DMS53 (cell line): Measurements from ENCODE around the gene SOX5.
A peak's percentile ranks its signal among the peaks of the same experiment; 100 is the strongest.
"Not testable (repeated sequence)": the region's sequence is repeated elsewhere in the genome, so short reads cannot be mapped to it uniquely, and the experiment has no call there.

ENCODE experiments used
- DNase-seq: peaks from one replicate; lab custom pipeline; 2025; lab: John Stamatoyannopoulos, UW

Gene SOX5

DNA sequence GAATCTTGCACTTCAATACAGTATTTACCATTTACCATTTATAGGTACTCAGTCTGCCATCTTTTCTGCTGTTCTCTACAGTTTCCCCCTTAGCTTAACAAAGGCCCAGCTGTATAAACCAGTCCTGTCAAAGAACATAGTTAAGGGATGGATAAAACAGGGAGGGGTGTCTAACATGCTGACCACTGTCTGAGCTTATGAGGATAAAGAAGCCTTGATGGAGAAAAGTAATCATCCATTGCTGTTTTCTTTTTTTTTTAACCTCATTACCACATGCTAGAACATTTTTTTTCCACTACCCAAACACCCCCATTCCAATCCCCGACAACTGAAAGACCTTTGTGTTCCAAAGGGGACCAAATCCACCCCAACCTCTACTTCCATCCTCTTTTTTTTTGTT, 39.9 kb downstream of the SOX5 start:
- DNase-seq, result no peak

DNA sequence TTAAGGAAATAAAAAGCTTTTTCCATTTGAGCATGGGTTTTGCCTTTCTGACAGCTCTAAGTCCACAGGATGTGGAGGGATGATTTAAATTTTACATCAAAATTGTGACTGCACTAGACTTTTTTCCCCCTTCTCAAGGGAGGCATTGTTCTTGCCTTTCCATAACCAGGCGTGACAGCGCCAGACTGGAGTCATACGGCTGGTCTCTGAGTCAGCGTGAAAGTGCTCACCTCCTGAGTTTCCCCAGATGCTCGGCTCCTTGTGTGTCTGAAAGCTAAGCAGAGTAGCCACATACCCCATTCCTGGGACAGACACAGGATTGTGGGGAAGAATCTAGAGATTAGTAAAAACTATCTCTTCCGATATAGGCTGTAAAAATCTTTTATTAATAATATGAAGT, 43.1 kb downstream of the SOX5 start:
- peak; percentile 63 for DNase-seq

GRCh38 chr12:23899434-23899833, 50.0 kb downstream of the SOX5 start:
- no peak for DNase-seq

GRCh38 chr12:23898121-23898520, 51.3 kb downstream of the SOX5 start:
- DNase-seq, result no peak

DNA sequence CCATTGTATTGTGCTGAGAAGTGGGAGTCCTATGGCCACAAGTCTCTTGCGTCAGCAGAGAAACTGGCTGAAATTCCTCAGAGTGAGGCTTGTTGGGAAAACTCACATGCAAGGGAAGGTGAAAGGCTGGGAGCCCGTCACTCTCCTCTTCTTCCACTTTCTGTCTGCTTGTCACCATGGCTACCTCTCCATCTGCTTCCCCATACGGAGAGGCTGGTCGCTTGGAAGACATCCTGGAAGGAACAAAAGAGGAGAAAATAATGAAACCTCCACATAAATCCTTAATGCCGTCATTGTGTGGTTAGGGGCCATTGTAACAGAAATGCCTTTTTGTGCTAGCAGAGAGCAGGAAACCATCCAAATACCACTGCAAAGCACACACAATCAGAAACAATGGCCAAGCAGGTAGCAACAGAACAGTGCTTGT, 53.7 kb downstream of the SOX5 start:
- peak; percentile 62 for DNase-seq

- no peak for DNase-seq
Observed at GRCh38 chr12:23893611-23894010, 55.9 kb downstream of the SOX5 start.

DNA sequence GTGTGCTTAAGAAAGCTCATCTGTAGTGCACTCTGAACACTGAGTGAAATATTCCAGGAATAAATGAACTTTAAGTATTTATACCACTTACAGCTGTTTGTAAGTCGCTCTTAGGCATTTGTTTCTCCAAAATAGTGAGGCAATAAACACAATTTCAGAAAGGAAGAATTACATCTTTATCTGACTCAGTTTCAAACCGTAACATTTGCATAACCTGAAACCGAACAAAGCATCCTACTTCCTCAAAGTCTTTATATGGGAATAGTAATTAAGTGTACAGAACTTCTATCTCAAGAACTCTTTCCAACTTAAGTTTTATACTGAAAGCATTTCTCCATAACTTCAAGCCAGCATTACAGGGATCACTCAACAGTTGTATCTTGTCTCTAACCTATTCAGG, 58.4 kb downstream of the SOX5 start:
- no peak for DNase-seq

- DNase-seq, result no peak
Observed at GRCh38 chr12:23889069-23889440, 60.4 kb downstream of the SOX5 start.

DNA sequence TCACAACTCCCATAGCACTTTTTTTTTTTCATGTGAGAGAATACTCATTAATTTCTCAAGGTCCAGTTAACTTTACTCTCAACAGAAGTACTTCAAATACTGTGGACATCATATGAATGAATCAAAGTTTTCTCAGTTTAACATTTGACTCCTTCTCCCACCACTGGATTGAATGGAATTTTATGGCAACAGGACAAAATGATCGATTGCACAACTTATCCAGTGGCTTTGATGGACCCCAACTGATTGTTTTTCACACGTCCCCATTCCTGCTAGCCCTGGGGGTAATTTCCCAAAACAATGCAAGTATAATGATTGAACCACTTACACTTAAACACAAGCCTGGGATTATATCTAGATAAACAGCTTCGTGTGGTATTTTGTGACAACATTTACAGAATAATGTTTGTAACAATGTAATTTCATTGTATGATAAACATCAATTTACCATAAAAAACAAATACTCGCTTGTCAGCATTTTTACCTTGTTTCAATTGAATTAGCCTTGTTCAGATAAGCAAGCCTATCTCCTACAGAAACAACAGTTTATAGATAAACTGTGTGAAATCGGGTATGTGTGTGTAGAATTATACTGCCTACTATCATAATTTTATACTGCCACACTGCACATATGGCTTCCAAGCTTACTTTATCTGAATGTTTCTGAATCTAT, 60.9 kb downstream of the SOX5 start:
- DNase-seq, result no peak

DNA sequence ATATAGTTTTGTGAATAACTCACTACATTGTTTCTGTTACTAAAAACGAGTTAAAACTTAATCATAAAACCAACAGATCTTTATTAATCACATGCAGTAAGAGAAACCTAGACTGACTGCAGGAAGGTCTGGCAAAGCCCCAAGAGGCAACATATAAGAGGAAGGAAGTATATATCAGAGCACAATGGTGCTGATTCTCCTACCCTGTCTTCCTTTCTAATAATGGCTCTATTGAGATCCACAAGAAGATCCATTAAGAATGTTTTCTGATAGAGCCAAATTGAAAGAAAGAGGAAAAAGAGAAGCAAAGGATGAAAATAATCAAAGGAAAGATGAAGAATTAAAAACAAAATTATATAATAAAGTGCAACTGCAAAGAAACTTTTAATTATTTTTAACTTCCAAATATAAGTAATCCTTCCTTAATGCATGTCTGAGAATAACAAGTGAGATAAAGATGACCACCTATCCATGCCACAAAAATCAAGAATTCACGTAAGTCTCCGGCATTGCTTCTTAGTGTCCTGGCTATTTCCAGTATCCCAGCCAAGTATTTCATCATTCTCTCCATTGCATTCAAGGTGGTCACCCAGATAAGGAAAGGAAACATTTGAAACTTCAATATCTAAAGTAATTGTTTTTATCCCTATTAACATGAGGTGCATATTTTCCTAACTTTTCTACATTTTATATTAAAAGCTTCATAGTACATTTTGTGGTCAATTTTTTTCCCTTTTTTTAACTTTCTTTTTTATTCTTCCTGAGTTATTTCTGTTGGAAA, 62.2 kb downstream of the SOX5 start:
- peak; percentile 58 for DNase-seq

- no peak for DNase-seq
Observed at GRCh38 chr12:23885394-23885793, 64.1 kb downstream of the SOX5 start.

DNA sequence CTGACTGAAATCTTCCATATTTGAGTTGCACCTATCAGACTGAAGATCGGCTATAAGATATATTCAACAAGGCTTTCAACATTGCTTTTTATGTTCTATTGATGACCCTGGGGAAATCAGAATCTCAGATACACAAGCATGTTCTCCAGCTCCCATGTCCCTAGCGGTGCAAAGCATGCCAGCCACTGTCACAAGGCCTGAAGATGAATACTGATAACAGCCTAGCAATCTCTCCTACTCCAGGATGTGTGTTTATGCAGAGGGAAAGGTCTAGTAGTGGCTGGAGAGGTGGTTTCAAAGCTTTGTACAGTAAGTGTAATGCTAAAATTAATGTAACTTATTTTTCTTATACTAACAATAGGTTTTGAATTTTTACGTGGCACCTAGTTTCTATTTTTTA, 64.6 kb downstream of the SOX5 start:
- peak; percentile 57 for DNase-seq

DNA sequence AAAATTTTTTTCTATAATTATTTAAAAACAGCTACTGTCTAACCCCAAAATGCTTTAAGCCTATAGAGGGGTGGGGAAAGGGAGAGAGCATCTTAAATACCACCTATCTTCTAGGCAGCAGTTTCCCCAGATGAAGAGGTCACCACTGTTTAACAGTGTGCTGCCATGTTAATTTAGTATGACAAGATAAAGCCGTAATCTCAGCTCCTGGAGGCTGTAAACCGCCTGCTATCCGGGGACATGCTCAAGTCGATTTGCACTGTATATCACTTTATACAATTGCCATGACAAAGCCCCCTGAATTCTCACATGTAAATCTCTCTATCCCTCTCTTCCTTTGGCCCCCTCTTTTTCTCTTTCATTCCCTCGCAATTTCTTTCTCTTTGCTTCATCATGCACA, 68.5 kb downstream of the SOX5 start:
- no peak for DNase-seq

DNA sequence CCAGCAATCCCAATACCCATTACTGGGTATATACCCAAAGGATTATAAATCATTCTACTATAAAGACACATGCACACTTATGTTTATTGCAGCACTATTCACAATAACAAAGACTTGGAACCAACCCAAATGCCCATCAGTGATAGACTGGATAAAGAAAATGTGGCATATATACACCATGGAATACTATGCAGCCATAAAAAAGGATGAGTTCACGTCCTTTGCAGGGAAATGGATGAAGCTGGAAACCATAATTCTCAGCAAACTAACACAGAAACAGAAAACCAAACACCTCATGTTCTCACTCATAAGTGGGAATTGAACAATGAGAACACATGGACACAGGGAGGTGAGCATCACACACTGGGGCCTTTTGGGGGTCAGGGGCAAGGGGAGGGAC, 72.9 kb downstream of the SOX5 start:
- not testable (repeated sequence) for DNase-seq

GRCh38 chr12:23867794-23868193, 81.7 kb downstream of the SOX5 start:
- DNase-seq, result no peak

GRCh38 chr12:23862701-23863100, 86.8 kb downstream of the SOX5 start:
- DNase-seq, result no peak

- no peak for DNase-seq
Observed at GRCh38 chr12:23860019-23860418, 89.5 kb downstream of the SOX5 start.

- no peak for DNase-seq
Observed at GRCh38 chr12:23857178-23857577, 92.3 kb downstream of the SOX5 start.

GRCh38 chr12:23855813-23856212, 93.7 kb downstream of the SOX5 start:
- DNase-seq, result no peak

DNA sequence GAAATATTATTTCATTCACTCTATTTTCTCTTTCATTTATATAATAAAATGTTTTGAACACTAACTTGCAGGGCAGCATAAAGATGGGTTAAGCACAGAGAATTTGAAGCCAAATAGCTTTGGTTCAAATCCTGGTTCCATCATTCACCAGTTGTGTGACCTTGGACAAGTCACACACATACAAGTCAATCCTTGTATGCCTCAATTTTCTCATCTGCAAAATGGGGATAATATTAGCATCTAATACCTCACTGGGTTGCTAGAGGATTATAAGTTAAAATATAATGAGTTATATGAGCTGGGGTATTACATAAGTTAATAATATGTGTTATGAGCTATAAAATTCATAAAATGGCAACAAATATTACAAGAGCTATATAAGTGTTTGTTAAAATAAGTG, 94.9 kb downstream of the SOX5 start:
- DNase-seq, result no peak

- DNase-seq, result no peak
Observed at GRCh38 chr12:23853640-23854039, 95.8 kb downstream of the SOX5 start.

GRCh38 chr12:23851602-23852001, 97.9 kb downstream of the SOX5 start:
- no peak for DNase-seq

DNA sequence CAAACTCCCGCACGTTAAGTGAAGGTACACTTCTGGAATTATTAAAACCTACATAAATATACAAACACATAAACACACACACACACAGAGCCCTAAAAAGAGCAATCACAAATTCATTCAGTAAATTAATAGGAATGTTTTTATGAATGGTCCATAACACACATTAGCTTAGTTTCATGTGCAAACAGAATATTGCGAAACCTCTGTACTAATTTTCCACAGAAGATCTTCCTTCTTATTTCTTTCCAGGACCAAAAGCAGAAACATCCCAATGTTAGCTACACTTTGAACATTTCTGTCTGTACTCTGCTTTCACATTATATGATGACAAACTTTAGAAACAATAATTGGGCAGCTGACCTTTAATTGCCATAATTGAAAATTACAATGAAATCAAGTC, 101.6 kb downstream of the SOX5 start:
- DNase-seq, result no peak

DNA sequence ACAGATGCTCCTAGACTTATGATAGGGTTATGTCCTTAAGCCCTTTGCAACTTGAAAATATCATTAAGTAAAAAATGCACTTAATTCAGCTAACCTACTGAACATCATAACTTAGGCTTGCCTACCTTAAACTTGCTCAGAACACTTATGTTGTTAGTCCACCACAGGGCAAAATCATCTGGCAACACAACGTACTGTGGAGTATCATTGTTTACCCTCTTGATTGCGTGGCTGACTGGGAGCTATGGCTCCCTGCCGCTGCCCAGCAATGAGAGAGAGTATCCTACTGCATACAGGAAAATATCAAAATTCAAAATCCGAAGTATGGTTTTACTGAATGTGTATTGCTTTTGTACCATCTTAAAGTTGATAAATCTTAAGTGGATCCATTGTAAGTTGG, 105.5 kb downstream of the SOX5 start:
- peak; percentile 73 for DNase-seq
